Smooth muscle cell (in vitro differentiated cells): ENCODE results near the gene MYLK4. TPM values are rescaled to one million over a fixed set of nuclear protein-coding genes. Genes with fewer than 3 reads are reported as not detected.
A peak's percentile ranks its signal among the peaks of the same experiment; 100 is the strongest.

Source experiments
- DNase-seq: peaks from one replicate; lab custom pipeline; 2025; ENCODE audit not compliant: unreplicated experiment; lab: John Stamatoyannopoulos, UW
- H2AFZ ChIP-seq: fragments of 200-600 bp; sonication (generic); 2 replicates; pipeline ENCODE4 v1.6.0; 2016; ENCODE audit warnings: antibody characterized with exemption, low read depth, mild to moderate bottlenecking
- H3F3A ChIP-seq: fragments of 200-600 bp; sonication (generic); 2 replicates; pipeline ENCODE4 v1.6.0; 2017; ENCODE audit warnings: antibody characterized with exemption, low read depth
- H3K27ac ChIP-seq: fragments of 200-600 bp; sonication (generic); 2 replicates; pipeline ENCODE4 v1.5.1; 2016; ENCODE audit warnings: low read depth, mild to moderate bottlenecking
- H3K27me3 ChIP-seq: fragments of 200-600 bp; sonication (generic); 2 replicates; pipeline ENCODE4 v1.6.1; 2016; ENCODE audit warnings: low read depth, mild to moderate bottlenecking
- H3K36me3 ChIP-seq: fragments of 200-600 bp; sonication (generic); 2 replicates; pipeline ENCODE4 v1.5.1; 2016; ENCODE audit warnings: low read depth
- H3K4me1 ChIP-seq: fragments of 200-600 bp; sonication (generic); 2 replicates; pipeline ENCODE4 v1.5.1; 2016; ENCODE audit warnings: low read depth
- H3K4me2 ChIP-seq: fragments of 200-600 bp; sonication (generic); 2 replicates; pipeline ENCODE4 v1.6.0; 2016; ENCODE audit warnings: mild to moderate bottlenecking
- H3K4me3 ChIP-seq: fragments of 200-600 bp; sonication (generic); 2 replicates; pipeline ENCODE4 v1.5.1; 2016; ENCODE audit warnings: mild to moderate bottlenecking
- H3K79me2 ChIP-seq: fragments of 200-600 bp; sonication (generic); 2 replicates; pipeline ENCODE4 v1.6.0; 2016; ENCODE audit warnings: low read depth, mild to moderate bottlenecking
- H3K9ac ChIP-seq: fragments of 200-600 bp; sonication (generic); 2 replicates; pipeline ENCODE4 v1.6.0; 2016; ENCODE audit warnings: low read depth
- H3K9me3 ChIP-seq: fragments of 200-600 bp; sonication (generic); replicated peaks from 2 replicates; pipeline ENCODE4 v1.5.1; 2016; ENCODE audit warnings: low read depth
- H4K20me1 ChIP-seq: fragments of 200-600 bp; sonication (generic); 2 replicates; pipeline ENCODE4 v1.6.0; 2016; ENCODE audit warnings: low read depth
- WGBS: methylation state at CpG from one replicate; pipeline ENCODE4 v1.1.7; 2016; ENCODE audit warnings: low lambda C conversion rate; 5-methylcytosine and 5-hydroxymethylcytosine counted together
- polyA plus RNA-seq: library from polyadenylated mRNA; unstranded; fragments of >200 nt; fragmentation: Nextera tagmentation; extraction: Ambion mirVana; gene quantifications from 2 replicates; pipeline ENCODE4 v1.2.1, GENCODE V29; 2016
- total RNA-seq: library from RNA; depleted of rRNA; stranded (reverse); fragments of >200 nt; gene quantifications from 2 replicates; pipeline ENCODE4 v1.2.3, GENCODE V29; 2014
- TF ChIP-seq, protein P1 (sequence below): fragments of 200-600 bp; sonication (generic); IDR thresholded peaks from 2 replicates; pipeline ENCODE4 v1.5.1; 2017; ENCODE audit warnings: borderline replicate concordance, mild to moderate bottlenecking, antibody characterized with exemption; ENCODE audit not compliant: insufficient read depth, poor library complexity, severe bottlenecking

The MYLK4 gene
- total and polyA plus RNA-seq, 2 experiments from 2014 or later, result 0.21 to 0.90 TPM

DNA sequence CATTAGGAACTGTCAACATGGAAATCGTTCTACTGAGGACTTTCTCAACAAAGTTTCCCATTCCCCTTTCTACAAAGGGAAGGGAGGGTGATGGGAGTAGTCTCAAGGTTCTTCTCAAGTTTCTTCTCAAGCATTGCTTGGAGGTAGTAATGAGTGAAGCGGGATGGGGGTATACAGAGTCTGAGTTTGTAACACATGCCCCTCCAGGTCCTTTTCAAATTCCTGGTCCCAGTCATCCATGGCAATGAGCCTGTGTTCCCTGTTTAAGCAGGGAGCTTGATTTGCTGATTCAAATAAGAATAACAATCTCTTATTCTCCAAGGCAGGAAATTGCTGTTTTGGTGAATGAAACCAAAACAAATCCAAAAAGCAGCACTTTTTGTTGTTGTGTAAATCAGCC is 45.5 kb downstream of the MYLK4 start:
- Histone ChIP-seq H4K20me1 (no peaks in the 10 kb centered on the region), H2AFZ (no peak overlapping the region), H3K4me3 (no peak overlapping the region), H3K79me2 (no peaks in the 10 kb centered on the region), H3K9ac (no peak overlapping the region), H3K9me3 (no peaks in the 10 kb centered on the region), H3K36me3 (no peaks in the 10 kb centered on the region), H3K27ac (no peak overlapping the region), H3K27me3 (no peaks in the 10 kb centered on the region), H3K4me1 (no peaks in the 10 kb centered on the region), H3K4me2 (no peak overlapping the region), H3F3A (no peaks in the 10 kb centered on the region)
- no peak for DNase-seq
- 84% methylated on average over 2 of the region's 2 CpGs for WGBS
- TF ChIP-seq, protein P1, sequence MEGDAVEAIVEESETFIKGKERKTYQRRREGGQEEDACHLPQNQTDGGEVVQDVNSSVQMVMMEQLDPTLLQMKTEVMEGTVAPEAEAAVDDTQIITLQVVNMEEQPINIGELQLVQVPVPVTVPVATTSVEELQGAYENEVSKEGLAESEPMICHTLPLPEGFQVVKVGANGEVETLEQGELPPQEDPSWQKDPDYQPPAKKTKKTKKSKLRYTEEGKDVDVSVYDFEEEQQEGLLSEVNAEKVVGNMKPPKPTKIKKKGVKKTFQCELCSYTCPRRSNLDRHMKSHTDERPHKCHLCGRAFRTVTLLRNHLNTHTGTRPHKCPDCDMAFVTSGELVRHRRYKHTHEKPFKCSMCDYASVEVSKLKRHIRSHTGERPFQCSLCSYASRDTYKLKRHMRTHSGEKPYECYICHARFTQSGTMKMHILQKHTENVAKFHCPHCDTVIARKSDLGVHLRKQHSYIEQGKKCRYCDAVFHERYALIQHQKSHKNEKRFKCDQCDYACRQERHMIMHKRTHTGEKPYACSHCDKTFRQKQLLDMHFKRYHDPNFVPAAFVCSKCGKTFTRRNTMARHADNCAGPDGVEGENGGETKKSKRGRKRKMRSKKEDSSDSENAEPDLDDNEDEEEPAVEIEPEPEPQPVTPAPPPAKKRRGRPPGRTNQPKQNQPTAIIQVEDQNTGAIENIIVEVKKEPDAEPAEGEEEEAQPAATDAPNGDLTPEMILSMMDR, result no peak

DNA sequence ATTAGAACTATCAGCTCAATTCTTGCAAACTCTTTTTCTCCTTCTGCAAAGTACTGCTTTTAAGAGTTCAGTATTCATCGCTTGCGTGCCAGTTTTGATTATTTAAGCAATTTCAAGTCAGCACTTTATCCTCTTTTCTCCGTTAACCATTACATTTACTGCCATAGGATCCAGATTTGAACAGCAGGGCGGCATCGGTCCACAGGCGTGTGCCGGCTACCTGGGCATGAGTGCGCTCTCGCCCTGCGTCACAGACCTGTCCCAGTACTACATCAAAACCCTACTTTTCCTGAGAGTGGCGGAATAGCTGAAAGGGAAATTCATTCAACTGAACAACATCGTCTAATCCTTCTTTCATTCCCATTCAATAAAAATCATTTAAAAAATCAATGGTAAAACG is 53.4 kb downstream of the MYLK4 start:
- Histone ChIP-seq H3K27ac (no peak overlapping the region), H3K36me3 (no peaks in the 10 kb centered on the region), H3K4me2 (no peak overlapping the region), H3K9ac (no peak overlapping the region), H4K20me1 (no peaks in the 10 kb centered on the region), H3K4me1 (no peaks in the 10 kb centered on the region), H3K9me3 (no peaks in the 10 kb centered on the region), H2AFZ (no peak overlapping the region), H3F3A (no peaks in the 10 kb centered on the region), H3K27me3 (no peaks in the 10 kb centered on the region), H3K4me3 (no peak overlapping the region), H3K79me2 (no peaks in the 10 kb centered on the region)
- 86% methylated on average over 13 of the region's 13 CpGs for WGBS
- TF ChIP-seq, protein P1, result no peak
- no peak for DNase-seq

DNA sequence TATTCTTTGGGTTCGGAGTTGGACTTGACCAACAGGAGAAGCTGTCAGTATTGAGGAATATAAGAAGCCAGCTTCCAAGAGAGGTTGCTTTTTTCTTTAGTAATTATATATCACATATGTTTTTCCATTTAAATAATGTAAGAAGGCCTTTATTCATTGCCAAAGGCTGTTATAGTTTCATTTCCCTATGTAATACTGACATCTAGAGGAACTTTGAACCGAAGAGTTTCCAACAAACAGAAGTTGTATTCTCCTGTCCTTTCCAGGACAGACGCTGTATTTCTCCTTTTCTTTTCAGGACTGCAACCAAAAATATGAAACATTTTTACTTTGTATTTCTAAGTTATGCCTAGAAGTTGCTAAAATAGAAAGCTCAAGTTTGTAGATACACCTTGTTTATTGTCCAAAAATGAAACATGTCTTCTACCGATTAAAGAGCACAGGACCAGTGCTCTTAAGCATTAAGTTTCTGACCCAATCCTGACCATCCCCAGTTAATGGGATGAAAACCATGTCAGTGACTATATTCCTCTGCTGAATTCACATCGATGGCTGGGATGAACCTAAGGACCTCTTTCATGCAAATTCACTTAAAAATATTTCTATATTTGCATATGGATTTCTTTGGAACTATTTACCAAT is 55.1 kb downstream of the MYLK4 start:
- H4K20me1 ChIP-seq, result no peaks in the 10 kb centered on the region
- TF ChIP-seq, protein P1, result peak; percentile 49
- WGBS, result 80% methylated on average over 5 of the region's 5 CpGs
- no peak overlapping the region for H3K27ac ChIP-seq
- no peaks in the 10 kb centered on the region for H3F3A ChIP-seq
- no peak overlapping the region for H2AFZ ChIP-seq
- no peaks in the 10 kb centered on the region for H3K27me3 ChIP-seq
- H3K4me3 ChIP-seq, result no peak overlapping the region
- H3K9me3 ChIP-seq, result no peaks in the 10 kb centered on the region
- H3K4me2 ChIP-seq, result no peak overlapping the region
- H3K4me1 ChIP-seq, result no peaks in the 10 kb centered on the region
- no peak for DNase-seq
- no peaks in the 10 kb centered on the region for H3K36me3 ChIP-seq
- no peak overlapping the region for H3K9ac ChIP-seq
- no peaks in the 10 kb centered on the region for H3K79me2 ChIP-seq

DNA sequence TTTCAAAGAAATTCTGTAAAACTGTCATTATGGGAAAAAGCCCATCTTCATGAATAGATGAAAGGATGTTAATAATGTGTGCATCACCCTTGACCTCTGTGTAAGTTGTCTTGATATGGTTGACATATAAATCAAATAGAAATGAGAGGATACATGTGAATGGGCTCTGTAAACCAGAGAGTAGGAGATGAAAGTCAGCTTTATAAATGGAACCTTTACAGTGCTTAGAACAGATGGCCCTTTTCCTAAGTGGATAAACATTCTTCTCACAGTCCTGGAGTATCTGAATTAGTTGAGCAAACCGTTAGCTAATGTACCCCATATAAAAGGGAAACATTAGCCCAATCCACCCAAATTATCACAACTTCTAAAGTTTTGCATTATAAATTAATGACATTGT is 57.5 kb downstream of the MYLK4 start:
- Histone ChIP-seq H3K79me2 (no peaks in the 10 kb centered on the region), H3K4me1 (no peaks in the 10 kb centered on the region), H3F3A (no peaks in the 10 kb centered on the region), H3K9me3 (no peaks in the 10 kb centered on the region), H3K36me3 (no peaks in the 10 kb centered on the region), H3K4me3 (no peak overlapping the region), H3K27me3 (no peaks in the 10 kb centered on the region), H3K4me2 (no peak overlapping the region), H3K27ac (no peak overlapping the region), H2AFZ (no peak overlapping the region), H3K9ac (no peak overlapping the region), H4K20me1 (no peaks in the 10 kb centered on the region)
- 29% methylated on average over 1 of the region's 1 CpG for WGBS
- TF ChIP-seq, protein P1, result no peak
- no peak for DNase-seq
